Neural progenitor cell (in vitro differentiated cells): ENCODE measurements around the gene FMNL2. TPM values are rescaled to one million over a fixed set of nuclear protein-coding genes. Genes with fewer than 3 reads are reported as not detected.
A peak's percentile ranks its signal among the peaks of the same experiment; 100 is the strongest.

Experiments used
- DNase-seq: peaks from one replicate; pipeline ENCODE4 v3.0.0-alpha.2; 2016; ENCODE audit warnings: low spot score
- H2AFZ ChIP-seq: fragments of 200-600 bp; sonication (generic); replicated peaks from 2 replicates; pipeline ENCODE4 v1.6.1; 2016; ENCODE audit warnings: antibody characterized with exemption
- H3F3A ChIP-seq: fragments of 200-600 bp; sonication (generic); 2 replicates; pipeline ENCODE4 v1.6.1; 2016; ENCODE audit warnings: antibody characterized with exemption, low read depth
- H3K27ac ChIP-seq: fragments of 200-600 bp; sonication (generic); 2 replicates; pipeline ENCODE4 v1.5.1; 2016; ENCODE audit warnings: mild to moderate bottlenecking
- H3K27me3 ChIP-seq: fragments of 200-600 bp; sonication (generic); 2 replicates; pipeline ENCODE4 v1.6.1; 2016; ENCODE audit warnings: mild to moderate bottlenecking, moderate library complexity
- H3K36me3 ChIP-seq: fragments of 200-600 bp; sonication (generic); 2 replicates; pipeline ENCODE4 v1.5.1; 2016
- H3K4me1 ChIP-seq: fragments of 200-600 bp; sonication (generic); 2 replicates; pipeline ENCODE4 v1.6.1; 2016; ENCODE audit warnings: mixed run types
- H3K4me2 ChIP-seq: fragments of 200-600 bp; sonication (generic); 2 replicates; pipeline ENCODE4 v1.6.1; 2016
- H3K4me3 ChIP-seq: fragments of 200-600 bp; sonication (generic); 2 replicates; pipeline ENCODE4 v1.5.1; 2016
- H3K79me2 ChIP-seq: fragments of 200-600 bp; sonication (generic); 2 replicates; pipeline ENCODE4 v1.6.1; 2016; ENCODE audit warnings: low read depth
- H3K9ac ChIP-seq: fragments of 200-600 bp; sonication (generic); 2 replicates; pipeline ENCODE4 v1.6.1; 2016
- H3K9me3 ChIP-seq: fragments of 200-600 bp; sonication (generic); 2 replicates; pipeline ENCODE4 v1.5.1; 2016; ENCODE audit warnings: low read depth
- H4K20me1 ChIP-seq: fragments of 200-600 bp; sonication (generic); 2 replicates; pipeline ENCODE4 v1.6.1; 2016; ENCODE audit warnings: low read depth
- H3K27ac Mint-ChIP-seq: 3 replicates; pipeline ENCODE4 v1.8.0; 2021; ENCODE audit warnings: mixed read lengths
- H3K27me3 Mint-ChIP-seq: 2 replicates; pipeline ENCODE4 v1.8.0; 2022; ENCODE audit warnings: low read depth, mild to moderate bottlenecking, inconsistent platforms, moderate library complexity, mixed read lengths; ENCODE audit not compliant: insufficient read depth
- H3K36me3 Mint-ChIP-seq: 3 replicates; pipeline ENCODE4 v1.8.0; 2021; ENCODE audit warnings: mixed read lengths
- H3K4me1 Mint-ChIP-seq: 3 replicates; pipeline ENCODE4 v1.8.0; 2021; ENCODE audit warnings: mixed read lengths
- H3K4me3 Mint-ChIP-seq: 3 replicates; pipeline ENCODE4 v1.8.0; 2021; ENCODE audit warnings: mild to moderate bottlenecking, moderate library complexity, mixed read lengths
- H3K9me3 Mint-ChIP-seq: 3 replicates; pipeline ENCODE4 v1.8.0; 2020; ENCODE audit warnings: mixed read lengths
- EZH2 ChIP-seq: fragments of 200-600 bp; sonication (generic); IDR thresholded peaks from 2 replicates; pipeline ENCODE4 v1.6.1; 2017; ENCODE audit warnings: antibody characterized with exemption, mild to moderate bottlenecking, moderate library complexity
- EZH2phosphoT487 ChIP-seq: fragments of 200-600 bp; sonication (generic); IDR thresholded peaks from 2 replicates; pipeline ENCODE4 v1.6.1; 2017; ENCODE audit warnings: antibody characterized with exemption
- total RNA-seq: library from RNA; depleted of rRNA; stranded (reverse); fragments of >200 nt; gene quantifications from 2 replicates; pipeline ENCODE4 v1.2.3, GENCODE V29; 2015; ENCODE audit warnings: low replicate concordance
- TF ChIP-seq, protein P1 (sequence below): fragments of 200-600 bp; sonication (generic); IDR thresholded peaks from 2 replicates; pipeline ENCODE4 v1.5.1; 2017; ENCODE audit warnings: antibody characterized with exemption, mild to moderate bottlenecking

FMNL2 gene
- total RNA-seq, 1 donor from 2014 or later: 99.7 TPM

DNA sequence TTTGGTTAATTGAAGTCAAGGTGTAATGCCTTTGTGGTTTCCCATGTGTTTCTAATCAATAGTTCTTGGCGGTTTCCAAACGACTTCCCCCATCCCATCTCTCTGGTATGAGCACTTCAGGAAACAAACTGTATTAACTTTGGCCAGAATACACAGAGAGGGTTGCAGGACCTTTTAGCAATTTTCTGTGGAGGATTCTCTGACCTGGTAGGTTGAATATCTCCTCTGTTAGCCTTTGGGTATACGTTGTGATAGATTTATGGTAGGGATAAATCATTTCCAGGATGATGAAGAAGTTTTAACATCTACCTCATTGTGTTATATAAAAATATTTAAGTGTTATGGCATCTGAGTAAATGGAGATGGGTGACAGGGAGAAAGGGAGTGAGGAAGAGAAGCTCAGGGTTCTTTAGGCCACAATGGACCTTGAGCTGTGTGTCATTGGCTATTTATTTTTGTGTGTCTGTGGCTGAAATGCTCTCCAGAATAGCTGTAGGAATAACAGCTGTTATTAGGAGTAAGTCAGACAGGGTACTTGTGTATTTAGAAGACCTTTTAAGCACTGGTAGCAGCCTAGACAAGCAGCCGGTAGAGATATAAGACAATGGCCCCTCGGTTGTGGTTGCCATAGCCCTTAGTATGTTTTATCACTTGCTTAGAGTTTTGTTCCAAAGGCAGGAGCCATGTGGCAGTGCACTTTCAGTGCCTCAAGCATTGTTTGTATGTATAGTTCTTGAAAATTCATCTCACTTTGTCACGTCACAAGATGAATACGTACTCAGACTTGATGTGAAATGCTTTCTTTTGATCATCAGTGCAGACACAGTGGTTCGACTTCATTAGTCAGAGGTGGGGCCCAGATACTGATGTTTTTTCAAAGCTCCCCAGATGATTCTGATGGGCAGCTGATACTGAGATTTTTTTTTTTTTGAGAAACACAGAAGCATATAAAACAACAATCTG is 91.1 kb downstream of the FMNL2 start:
- H3K36me3 Mint-ChIP-seq: peaks cover 6% of the 10 kb centered on the region
- TF ChIP-seq EZH2 (no peak), EZH2phosphoT487 (no peak)
- TF ChIP-seq, protein P1, sequence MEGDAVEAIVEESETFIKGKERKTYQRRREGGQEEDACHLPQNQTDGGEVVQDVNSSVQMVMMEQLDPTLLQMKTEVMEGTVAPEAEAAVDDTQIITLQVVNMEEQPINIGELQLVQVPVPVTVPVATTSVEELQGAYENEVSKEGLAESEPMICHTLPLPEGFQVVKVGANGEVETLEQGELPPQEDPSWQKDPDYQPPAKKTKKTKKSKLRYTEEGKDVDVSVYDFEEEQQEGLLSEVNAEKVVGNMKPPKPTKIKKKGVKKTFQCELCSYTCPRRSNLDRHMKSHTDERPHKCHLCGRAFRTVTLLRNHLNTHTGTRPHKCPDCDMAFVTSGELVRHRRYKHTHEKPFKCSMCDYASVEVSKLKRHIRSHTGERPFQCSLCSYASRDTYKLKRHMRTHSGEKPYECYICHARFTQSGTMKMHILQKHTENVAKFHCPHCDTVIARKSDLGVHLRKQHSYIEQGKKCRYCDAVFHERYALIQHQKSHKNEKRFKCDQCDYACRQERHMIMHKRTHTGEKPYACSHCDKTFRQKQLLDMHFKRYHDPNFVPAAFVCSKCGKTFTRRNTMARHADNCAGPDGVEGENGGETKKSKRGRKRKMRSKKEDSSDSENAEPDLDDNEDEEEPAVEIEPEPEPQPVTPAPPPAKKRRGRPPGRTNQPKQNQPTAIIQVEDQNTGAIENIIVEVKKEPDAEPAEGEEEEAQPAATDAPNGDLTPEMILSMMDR: no peak

DNA sequence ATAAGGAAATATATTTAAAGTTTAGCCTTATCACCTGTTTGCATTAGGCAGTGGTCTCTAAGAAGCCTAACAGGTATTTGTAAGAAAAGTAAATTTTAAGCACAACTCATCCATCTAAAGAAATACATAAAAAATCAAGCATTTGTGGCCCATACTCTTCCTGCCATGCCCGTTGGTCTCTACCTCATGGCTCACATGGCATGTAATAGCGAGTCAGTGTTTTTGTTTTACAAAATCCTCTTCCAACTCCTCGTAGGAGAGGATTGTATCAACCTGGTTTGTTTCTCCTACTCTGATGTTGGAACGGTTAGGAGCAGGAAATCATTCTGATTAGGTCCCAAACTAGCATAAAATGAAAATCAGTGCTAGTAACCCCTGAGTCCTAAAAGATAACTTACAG is 91.8 kb downstream of the FMNL2 start:
- Histone ChIP-seq H2AFZ (no peak overlapping the region), H3K36me3 (no peaks in the 10 kb centered on the region), H3K4me2 (no peak overlapping the region), H3F3A (peaks cover 7% of the 10 kb centered on the region), H3K4me3 (no peak overlapping the region), H3K27ac (no peak overlapping the region), H3K9me3 (no peaks in the 10 kb centered on the region), H3K27me3 (no peaks in the 10 kb centered on the region), H3K9ac (no peak overlapping the region), H3K79me2 (peaks cover 100% of the 10 kb centered on the region), H3K4me1 (peaks cover 50% of the 10 kb centered on the region), H4K20me1 (peaks cover 7% of the 10 kb centered on the region)
- no peak for DNase-seq
- H3K36me3 Mint-ChIP-seq: peaks cover 4% of the 10 kb centered on the region
- H3K4me3 Mint-ChIP-seq: no peak overlapping the region
- H3K9me3 Mint-ChIP-seq: peaks cover 7% of the 10 kb centered on the region
- TF ChIP-seq EZH2phosphoT487 (no peak), EZH2 (no peak)
- TF ChIP-seq, protein P1: no peak
- H3K4me1 Mint-ChIP-seq: peaks cover 45% of the 10 kb centered on the region
- H3K27me3 Mint-ChIP-seq: no peaks in the 10 kb centered on the region
- H3K27ac Mint-ChIP-seq: no peak overlapping the region

More for the DNA sequence above, 91.1 kb downstream of the FMNL2 start:
- Histone ChIP-seq H3K79me2 (peaks cover 100% of the 10 kb centered on the region), H3K4me1 (peaks cover 50% of the 10 kb centered on the region), H3K27me3 (no peaks in the 10 kb centered on the region), H3K4me3 (no peak overlapping the region), H3K27ac (no peak overlapping the region), H3K36me3 (no peaks in the 10 kb centered on the region), H3K9me3 (no peaks in the 10 kb centered on the region), H4K20me1 (peaks cover 14% of the 10 kb centered on the region), H2AFZ (no peak overlapping the region), H3K4me2 (no peak overlapping the region), H3K9ac (no peak overlapping the region), H3F3A (peaks cover 7% of the 10 kb centered on the region)
- peaks cover 7% of the 10 kb centered on the region for H3K9me3 Mint-ChIP-seq
- DNase-seq: no peak
- H3K4me3 Mint-ChIP-seq: no peak overlapping the region
- H3K4me1 Mint-ChIP-seq: peaks cover 47% of the 10 kb centered on the region
- H3K27ac Mint-ChIP-seq: peak overlapping the region; percentile 79
- no peaks in the 10 kb centered on the region for H3K27me3 Mint-ChIP-seq

DNA sequence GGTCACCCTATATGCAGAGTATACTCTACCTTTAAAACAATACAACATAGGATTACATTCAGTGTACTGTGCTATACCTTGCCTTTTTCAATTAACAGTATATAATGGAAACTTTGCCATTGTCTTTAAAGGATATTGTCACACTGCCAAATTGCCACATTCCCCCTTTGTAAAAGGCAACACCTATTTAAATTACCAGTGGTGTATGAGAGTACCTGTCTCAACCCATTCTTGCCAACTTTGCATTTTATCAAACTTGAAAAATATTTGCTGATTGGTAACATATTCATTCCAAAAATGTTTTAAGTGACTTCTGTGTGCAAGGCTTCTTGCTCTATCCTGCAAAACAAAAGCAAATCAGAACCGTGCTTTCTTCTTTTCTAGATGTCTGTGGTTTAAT is 92.9 kb downstream of the FMNL2 start:
- Mint-ChIP-seq H3K27me3 (no peaks in the 10 kb centered on the region), H3K9me3 (peaks cover 7% of the 10 kb centered on the region), H3K27ac (no peak overlapping the region), H3K36me3 (peaks cover 2% of the 10 kb centered on the region), H3K4me3 (no peak overlapping the region), H3K4me1 (peaks cover 52% of the 10 kb centered on the region)
- Histone ChIP-seq H3K36me3 (no peaks in the 10 kb centered on the region), H4K20me1 (peaks cover 3% of the 10 kb centered on the region), H3K9ac (no peak overlapping the region), H2AFZ (no peak overlapping the region), H3K4me1 (peaks cover 61% of the 10 kb centered on the region), H3F3A (peaks cover 18% of the 10 kb centered on the region), H3K9me3 (no peaks in the 10 kb centered on the region), H3K4me2 (no peak overlapping the region), H3K27me3 (no peaks in the 10 kb centered on the region), H3K4me3 (no peak overlapping the region), H3K79me2 (peaks cover 100% of the 10 kb centered on the region), H3K27ac (no peak overlapping the region)
- DNase-seq: no peak
- no peak for TF ChIP-seq EZH2
- TF ChIP-seq, protein P1: no peak
- no peak for TF ChIP-seq EZH2phosphoT487
